Activated T-cell treated with anti-CD3 and anti-CD28 coated beads, Interleukin-2, amount 50 U/mL, for 24 hours (primary cell): ENCODE measurements around the gene PARK7.

Source experiments
- DNase-seq: peaks from one replicate; pipeline ENCODE4 v3.0.0-alpha.2; 2020
- H3K27ac Mint-ChIP-seq: 2 replicates; pipeline ENCODE4 v1.8.0; 2020; ENCODE audit warnings: mild to moderate bottlenecking, mixed read lengths
- H3K27me3 Mint-ChIP-seq: 2 replicates; pipeline ENCODE4 v1.8.0; 2020; ENCODE audit warnings: mixed read lengths
- H3K36me3 Mint-ChIP-seq: 2 replicates; pipeline ENCODE4 v1.8.0; 2020; ENCODE audit warnings: low read depth, mixed read lengths
- H3K4me1 Mint-ChIP-seq: 2 replicates; pipeline ENCODE4 v1.8.0; 2020; ENCODE audit warnings: low read depth, mixed read lengths
- H3K4me3 Mint-ChIP-seq: 2 replicates; pipeline ENCODE4 v1.8.0; 2020; ENCODE audit warnings: mild to moderate bottlenecking, moderate library complexity, mixed read lengths
- H3K9me3 Mint-ChIP-seq: 2 replicates; pipeline ENCODE4 v1.8.0; 2020; ENCODE audit warnings: mixed read lengths

Gene PARK7

GRCh38 chr1:8026153-8026975, 64.9 kb downstream of the PARK7 start, which contains the start of gene ERRFI1:
Gene ERRFI1 (minus strand): TSS chr1:8026309. CDS start chr1:8015619, 10,690 bp downstream.
- no peaks in the 10 kb centered on the region for H3K9me3 Mint-ChIP-seq
- peaks cover 3% of the 10 kb centered on the region for H3K36me3 Mint-ChIP-seq
- H3K4me1 Mint-ChIP-seq, result peaks cover 12% of the 10 kb centered on the region
- H3K27me3 Mint-ChIP-seq, result peaks cover 31% of the 10 kb centered on the region
- peak within 1 kb of the TSS; percentile 79 for H3K4me3 Mint-ChIP-seq
- H3K27ac Mint-ChIP-seq, result peak within 1 kb of the TSS; percentile 52
- DNase-seq, result peak; percentile 93

- Mint-ChIP-seq H3K4me3 (peak overlapping the region; percentile 42), H3K4me1 (peaks cover 12% of the 10 kb centered on the region), H3K9me3 (no peaks in the 10 kb centered on the region), H3K36me3 (peaks cover 3% of the 10 kb centered on the region), H3K27ac (peak overlapping the region; percentile 52), H3K27me3 (peaks cover 31% of the 10 kb centered on the region)
- DNase-seq, result no peak
Observed at GRCh38 chr1:8026976-8027747, 65.7 kb downstream of the PARK7 start.

GRCh38 chr1:8027748-8028570, 66.4 kb downstream of the PARK7 start:
- no peak overlapping the region for H3K4me3 Mint-ChIP-seq
- H3K4me1 Mint-ChIP-seq, result peaks cover 12% of the 10 kb centered on the region
- H3K27ac Mint-ChIP-seq, result no peak overlapping the region
- peaks cover 29% of the 10 kb centered on the region for H3K27me3 Mint-ChIP-seq
- no peak for DNase-seq
- no peaks in the 10 kb centered on the region for H3K9me3 Mint-ChIP-seq
- H3K36me3 Mint-ChIP-seq, result peaks cover 3% of the 10 kb centered on the region

- Mint-ChIP-seq H3K4me3 (no peak overlapping the region), H3K27ac (no peak overlapping the region)
Observed at GRCh38 chr1:8028571-8028910, 67.0 kb downstream of the PARK7 start.

GRCh38 chr1:8031176-8031785, 69.8 kb downstream of the PARK7 start:
- Mint-ChIP-seq H3K27ac (no peak overlapping the region), H3K4me1 (peaks cover 6% of the 10 kb centered on the region), H3K36me3 (no peaks in the 10 kb centered on the region), H3K4me3 (no peak overlapping the region), H3K9me3 (no peaks in the 10 kb centered on the region), H3K27me3 (peaks cover 6% of the 10 kb centered on the region)
- DNase-seq, result no peak

More at GRCh38 chr1:8028571-8028910, 67.0 kb downstream of the PARK7 start:
- Mint-ChIP-seq H3K27me3 (peaks cover 23% of the 10 kb centered on the region), H3K4me1 (peaks cover 12% of the 10 kb centered on the region), H3K36me3 (peaks cover 3% of the 10 kb centered on the region), H3K9me3 (no peaks in the 10 kb centered on the region)
- DNase-seq, result no peak

- Mint-ChIP-seq H3K27ac (no peak overlapping the region), H3K4me3 (no peak overlapping the region), H3K27me3 (no peaks in the 10 kb centered on the region), H3K36me3 (no peaks in the 10 kb centered on the region), H3K4me1 (no peaks in the 10 kb centered on the region), H3K9me3 (no peaks in the 10 kb centered on the region)
- no peak for DNase-seq
Observed at GRCh38 chr1:8032366-8032910, 70.9 kb downstream of the PARK7 start.

GRCh38 chr1:8033322-8033721, 71.8 kb downstream of the PARK7 start:
- Mint-ChIP-seq H3K27ac (no peak overlapping the region), H3K9me3 (no peaks in the 10 kb centered on the region), H3K36me3 (no peaks in the 10 kb centered on the region), H3K27me3 (no peaks in the 10 kb centered on the region), H3K4me3 (no peak overlapping the region), H3K4me1 (no peaks in the 10 kb centered on the region)
- no peak for DNase-seq
